COLO668 (cell line): ENCODE data around the gene CHD6.

Experiments
- DNase-seq: peaks from one replicate; lab custom pipeline; 2025; ENCODE audit not compliant: unreplicated experiment; lab: John Stamatoyannopoulos, UW

CHD6 gene

DNA sequence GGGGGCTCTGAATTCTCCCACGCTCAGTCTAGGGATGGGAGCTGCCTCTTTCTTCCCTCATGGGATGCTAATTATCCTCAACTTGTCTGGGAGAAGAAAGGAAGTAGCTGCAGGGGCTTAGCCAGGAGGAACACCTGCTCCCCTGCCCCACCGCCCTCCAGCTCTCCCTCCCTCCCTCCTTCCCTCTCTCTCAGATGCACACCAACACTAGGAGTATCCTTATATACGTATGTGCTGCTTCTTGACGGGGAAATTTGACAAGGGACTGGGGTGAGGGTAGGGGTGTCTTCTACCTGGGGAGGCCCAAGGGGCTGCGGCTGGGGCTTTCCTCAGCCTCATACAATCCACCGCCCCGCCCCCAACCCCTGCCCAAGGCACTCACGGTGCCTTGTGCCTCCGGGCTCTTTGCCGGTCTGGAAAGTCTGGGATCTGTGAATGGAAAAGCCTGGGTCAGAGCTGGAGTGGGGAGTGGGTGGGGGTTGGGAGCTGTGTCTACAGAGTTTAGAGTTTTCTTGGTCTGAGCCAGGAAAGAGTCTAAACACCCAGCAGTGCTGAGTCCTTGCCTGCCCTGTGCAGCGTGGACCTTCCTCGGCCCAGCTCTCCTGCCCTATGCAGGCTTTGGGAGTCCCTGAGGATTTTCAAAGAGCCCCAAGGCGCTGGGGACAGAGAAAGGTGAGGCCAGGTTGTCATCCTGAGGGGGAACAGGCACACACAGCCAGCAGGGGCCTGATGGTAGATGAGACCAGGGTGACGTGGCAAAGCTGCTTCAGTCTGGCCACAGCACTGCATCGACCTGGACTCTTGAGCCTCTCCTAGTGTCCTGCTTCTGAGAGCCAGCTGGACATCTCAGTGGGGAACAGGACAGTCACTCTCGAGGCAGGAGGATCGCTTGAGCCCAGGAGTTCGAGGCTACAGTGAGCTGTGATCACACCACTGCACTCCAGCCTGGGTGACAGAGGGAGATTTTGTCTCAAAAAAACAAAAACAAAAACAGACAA lies 222.2 kb downstream of the CHD6 start:
- DNase-seq = no peak

- DNase-seq = no peak
These were observed 223.1 kb downstream of the CHD6 start for GRCh38 chr20:41394931-41395666.

- no peak for DNase-seq
These were observed 224.1 kb downstream of the CHD6 start for GRCh38 chr20:41394081-41394480.

DNA sequence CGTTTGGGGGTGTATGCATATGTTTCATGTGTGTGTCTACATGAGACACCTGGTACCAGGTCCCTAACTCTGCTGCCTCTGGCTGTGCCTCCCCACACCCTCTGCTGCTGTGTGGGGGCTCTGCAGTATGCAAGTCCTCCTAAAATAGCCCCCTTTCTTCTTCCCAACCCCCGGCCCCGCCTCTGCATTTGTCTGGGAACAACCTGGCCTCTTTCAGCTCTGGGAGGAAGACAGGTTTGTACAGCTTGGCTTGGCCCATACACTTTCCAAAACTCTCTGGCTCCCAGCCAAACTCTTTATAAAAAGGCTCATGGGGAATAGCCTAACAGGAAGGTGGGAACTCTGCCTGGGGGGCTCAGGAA lies 224.5 kb downstream of the CHD6 start:
- no peak for DNase-seq

GRCh38 chr20:41392871-41393704 lies 225.1 kb downstream of the CHD6 start:
- no peak for DNase-seq

GRCh38 chr20:41392295-41392694 lies 225.9 kb downstream of the CHD6 start:
- no peak for DNase-seq

DNA sequence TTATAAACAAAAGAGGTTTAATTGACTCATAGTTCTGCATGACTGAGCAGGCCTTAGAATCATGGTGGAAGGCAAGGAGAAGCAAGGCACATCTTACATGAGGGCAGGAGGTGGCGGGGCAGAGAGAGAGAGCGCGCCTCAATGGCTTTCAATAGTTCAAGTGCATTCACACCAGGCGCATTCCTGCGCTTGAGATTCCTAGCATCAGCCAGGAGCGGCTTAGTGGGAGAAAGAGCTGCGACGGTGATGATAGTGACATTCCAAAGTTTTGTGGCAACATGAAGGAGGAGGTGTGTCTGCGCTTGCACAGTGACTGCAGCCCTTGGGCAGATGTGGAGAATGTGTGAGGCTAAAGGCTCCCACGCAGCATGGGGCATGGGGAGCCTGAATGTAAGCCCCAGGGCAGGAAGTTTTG lies 226.6 kb downstream of the CHD6 start:
- DNase-seq = no peak

DNA sequence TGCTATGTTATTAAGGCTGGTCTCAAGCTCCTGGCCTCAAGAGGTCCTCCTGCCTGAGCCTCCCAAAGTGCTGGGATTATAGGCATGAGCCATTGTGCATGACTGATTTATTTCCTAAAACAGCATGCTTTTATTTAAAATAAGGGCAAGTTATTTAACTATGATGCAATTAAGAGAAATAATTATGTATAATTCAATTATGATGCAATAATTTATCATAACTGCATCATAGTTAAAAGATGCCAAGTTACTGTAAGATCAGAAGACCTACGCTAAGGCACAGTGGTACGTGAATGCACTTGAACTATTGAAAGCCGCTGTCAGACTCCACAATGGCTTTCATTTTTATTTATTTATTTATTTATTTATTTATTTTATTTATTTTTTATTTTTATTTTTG lies 227.3 kb downstream of the CHD6 start:
- no peak for DNase-seq

DNA sequence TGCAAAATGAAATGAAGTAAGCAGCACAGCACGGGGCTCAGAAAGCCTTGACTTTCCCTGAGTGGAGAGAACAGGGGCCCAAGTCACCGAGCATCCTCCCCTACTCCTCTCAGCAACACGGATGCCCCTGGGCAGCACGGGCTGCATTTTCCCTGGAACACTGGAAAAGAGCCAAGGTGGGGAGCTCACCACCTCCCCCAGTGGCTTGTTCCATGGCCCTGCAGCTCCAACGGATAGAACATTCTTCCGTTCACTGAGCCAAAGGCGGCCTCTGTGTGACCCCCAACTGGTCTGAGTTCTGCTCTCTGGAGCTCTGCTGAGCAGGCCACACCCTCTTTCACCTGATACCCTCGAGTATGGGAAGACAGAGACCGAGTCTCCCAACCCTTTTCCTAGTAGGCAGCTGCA lies 230.7 kb downstream of the CHD6 start:
- DNase-seq = no peak

GRCh38 chr20:41386502-41387427 lies 231.4 kb downstream of the CHD6 start:
- no peak for DNase-seq

DNA sequence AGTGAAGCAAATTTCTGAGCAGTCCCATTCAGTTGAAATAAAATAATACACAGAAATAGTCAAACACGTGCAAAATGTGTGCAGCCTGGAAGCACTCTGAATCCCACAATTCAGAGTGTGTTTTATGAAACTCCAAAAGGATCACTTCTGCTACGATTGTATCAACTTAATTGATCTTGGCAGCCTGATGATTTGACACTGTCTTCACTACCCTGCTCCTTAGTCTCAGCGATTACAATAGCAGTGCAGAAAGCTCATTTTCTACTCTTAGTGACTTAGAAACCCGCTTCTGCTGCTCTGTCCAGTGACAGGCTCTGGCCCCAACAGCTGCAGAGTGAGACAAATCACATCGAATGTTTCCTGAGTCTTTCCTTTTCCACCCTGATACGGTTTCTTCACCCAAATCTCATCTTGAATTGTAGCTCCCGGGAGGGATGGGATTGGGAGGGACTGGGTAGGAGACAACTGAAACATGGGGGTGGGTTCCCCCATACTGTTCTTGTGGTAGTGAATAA lies 235.3 kb downstream of the CHD6 start:
- DNase-seq = no peak

DNA sequence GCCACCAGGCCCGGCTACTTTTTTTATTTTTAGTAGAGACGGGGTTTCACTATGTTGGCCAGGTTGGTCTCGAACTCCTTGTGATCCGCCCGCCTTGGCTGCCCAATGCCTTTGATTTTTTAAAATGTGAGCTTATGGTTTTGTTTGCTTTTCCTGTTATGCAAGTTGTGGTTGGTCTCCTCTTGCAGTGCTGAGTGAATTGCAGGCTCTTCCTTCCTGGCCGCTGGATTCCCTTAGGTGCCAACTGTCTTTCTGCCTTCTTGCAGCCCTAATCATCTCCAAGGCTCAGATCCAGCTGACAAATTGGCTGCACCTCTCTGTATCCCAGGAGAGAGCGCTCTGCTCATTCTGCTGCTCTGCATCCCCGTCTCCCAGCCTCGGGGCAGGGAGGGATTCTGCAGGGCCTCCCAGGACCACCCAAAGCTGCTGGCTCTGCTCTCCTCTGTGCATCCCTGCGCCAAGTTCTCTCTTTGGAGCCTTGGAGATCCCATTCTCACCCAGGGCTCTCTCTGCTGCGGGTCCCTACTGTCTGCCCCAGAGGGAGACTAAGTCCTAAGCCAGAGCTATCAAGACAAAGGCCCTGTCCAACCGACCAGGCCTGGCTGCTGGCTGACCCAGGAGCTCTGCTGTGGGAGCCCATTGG lies 237.5 kb downstream of the CHD6 start:
- no peak for DNase-seq

DNA sequence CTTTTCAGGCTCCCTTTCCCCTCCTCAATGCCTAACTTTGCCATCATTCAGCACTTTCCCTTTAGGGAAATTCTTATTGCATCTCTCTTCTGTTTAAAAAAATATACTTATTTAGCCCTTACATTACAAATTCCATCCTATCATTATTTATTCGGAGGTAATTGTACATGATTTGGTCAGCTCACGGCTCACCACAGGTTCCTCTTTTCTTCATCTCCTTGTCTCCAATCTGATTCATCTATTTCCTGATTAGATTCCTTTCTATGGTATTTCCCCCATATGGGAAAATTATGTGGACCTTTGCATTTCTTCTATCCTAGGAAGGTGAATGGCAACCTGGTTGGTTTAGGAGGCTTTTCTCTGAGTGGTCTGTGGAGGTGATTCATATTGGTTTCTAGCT lies 238.6 kb downstream of the CHD6 start:
- no peak for DNase-seq

- DNase-seq = no peak
These were observed 240.9 kb downstream of the CHD6 start for GRCh38 chr20:41377275-41377674.

DNA sequence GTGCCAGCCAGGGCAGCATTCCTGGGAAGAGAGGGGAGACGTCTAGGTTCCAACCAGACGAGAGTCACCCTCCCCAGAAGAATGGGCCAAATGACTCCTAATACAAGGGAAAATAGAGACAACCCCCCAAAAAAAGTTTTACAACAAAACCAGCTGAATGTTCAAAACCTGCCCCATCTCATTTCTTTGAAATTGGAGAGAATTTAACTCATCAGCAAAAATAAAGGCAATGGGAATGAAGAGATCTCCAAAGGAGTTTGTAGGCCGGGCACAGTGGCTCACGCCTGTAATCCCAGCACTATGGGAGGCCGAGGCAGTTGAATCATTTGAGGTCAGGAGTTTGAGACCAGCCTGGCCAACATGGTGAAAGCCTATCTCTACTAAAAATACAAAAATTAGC lies 241.8 kb downstream of the CHD6 start:
- no peak for DNase-seq

- DNase-seq = no peak
These were observed 242.3 kb downstream of the CHD6 start for GRCh38 chr20:41375846-41376245.

DNA sequence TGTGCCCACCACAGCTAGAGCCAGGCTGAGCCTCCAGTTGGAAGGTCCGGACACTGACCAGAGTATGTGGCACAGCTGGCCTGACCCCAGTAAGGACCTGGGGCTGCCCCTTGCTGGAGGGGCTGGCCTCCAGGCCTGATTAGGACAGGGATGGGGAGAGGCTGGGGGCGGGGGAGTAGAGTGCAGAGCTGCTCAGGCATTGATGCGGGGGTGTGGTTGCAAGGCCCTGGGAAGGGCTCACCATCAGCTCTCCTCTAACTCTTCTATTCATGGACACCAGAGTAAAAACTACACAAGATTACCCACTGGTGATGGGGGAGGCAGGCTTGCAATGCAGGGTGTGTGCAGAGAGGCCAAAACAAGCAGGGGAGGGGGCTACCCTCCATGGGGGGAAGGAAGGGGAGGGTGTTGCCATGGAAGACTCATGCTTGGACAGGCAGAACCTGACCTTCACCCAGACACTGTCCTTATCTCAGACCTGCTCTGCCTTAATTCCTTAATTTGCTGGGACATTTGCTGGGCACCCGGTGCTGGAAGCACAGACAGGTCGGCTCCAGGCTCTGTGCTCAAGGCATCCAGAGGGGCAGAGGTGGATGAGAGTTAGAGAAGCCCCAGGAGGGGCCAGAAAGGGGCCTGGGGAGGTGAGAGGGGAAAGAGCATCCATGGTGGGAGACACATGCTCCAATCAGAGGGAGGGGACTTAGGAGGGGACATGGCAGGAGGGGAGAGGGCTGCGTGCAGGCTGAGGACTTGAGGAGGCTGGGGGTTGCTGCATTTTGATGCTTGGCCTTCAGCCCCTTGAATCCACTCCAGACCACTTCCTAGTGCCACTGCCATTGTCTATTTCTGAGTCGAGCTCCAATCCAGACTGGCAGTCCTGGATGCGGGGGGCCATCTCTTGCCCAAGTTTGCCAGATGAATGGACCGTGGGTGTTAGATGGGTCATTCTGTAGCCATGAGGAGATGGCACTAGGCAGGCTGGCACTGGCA lies 244.0 kb downstream of the CHD6 start:
- DNase-seq = no peak

GRCh38 chr20:41373251-41373783 lies 244.9 kb downstream of the CHD6 start:
- DNase-seq = no peak
